Natural killer cell (primary cell): Measurements from ENCODE around the gene GALNT10. TPM values are rescaled to one million over a fixed set of nuclear protein-coding genes. Genes with fewer than 3 reads are reported as not detected.
A peak's percentile ranks its signal among the peaks of the same experiment; 100 is the strongest.

Source experiments
- ATAC-seq, 3 donors: fragments of 150-1000 bp in 2 of 3; fragments of 200-7000 bp in 1 of 3; cut with Tn5 transposase; 1 replicate in 1 of 3; 2 replicates in 2 of 3; pipeline ENCODE4 v1.10.0; 2021; ENCODE audit warnings: mild to moderate bottlenecking in 2 of 3, moderate library complexity in 2 of 3
- DNase-seq, 2 donors: peaks; one replicate each; pipeline versions ENCODE4 v3.0.0 to v3.0.0-alpha.2; 2013 to 2021; ENCODE audit warnings: mixed read lengths in 1 of 2
- H3K27ac ChIP-seq: one replicate; pipeline ENCODE4 v1.5.1; 2013; ENCODE audit warnings: mild to moderate bottlenecking, low read length
- H3K27me3 ChIP-seq: one replicate; pipeline ENCODE4 v1.6.1; 2013; ENCODE audit warnings: low read length; ENCODE audit not compliant: control insufficient read depth, insufficient read depth
- H3K36me3 ChIP-seq: one replicate; pipeline ENCODE4 v1.6.1; 2013; ENCODE audit warnings: low read length; ENCODE audit not compliant: control insufficient read depth, insufficient read depth
- H3K4me1 ChIP-seq: one replicate; pipeline ENCODE4 v1.6.1; 2013; ENCODE audit warnings: low read length; ENCODE audit not compliant: control insufficient read depth, insufficient read depth
- H3K4me3 ChIP-seq: one replicate; pipeline ENCODE4 v1.5.1; 2013; ENCODE audit warnings: low read length
- H3K9me3 ChIP-seq: one replicate; pipeline ENCODE4 v1.6.1; 2013; ENCODE audit warnings: low read length; ENCODE audit not compliant: control insufficient read depth, insufficient read depth
- H3K27ac Mint-ChIP-seq, 2 donors: one replicate each; pipeline ENCODE4 v1.8.0; 2022; ENCODE audit warnings: mild to moderate bottlenecking in 2 of 2, mixed read lengths in 2 of 2, moderate library complexity in 1 of 2
- H3K27me3 Mint-ChIP-seq, 2 donors: one replicate each; pipeline ENCODE4 v1.8.0; 2022; ENCODE audit warnings: low read depth in 2 of 2, mixed read lengths in 2 of 2
- H3K36me3 Mint-ChIP-seq: one replicate; pipeline ENCODE4 v1.8.0; 2022; ENCODE audit warnings: mixed read lengths
- H3K4me1 Mint-ChIP-seq, 2 donors: one replicate each; pipeline ENCODE4 v1.8.0; 2022; ENCODE audit warnings: mixed read lengths in 2 of 2
- H3K4me3 Mint-ChIP-seq: one replicate; pipeline ENCODE4 v1.8.0; 2022; ENCODE audit warnings: mild to moderate bottlenecking, moderate library complexity, mixed read lengths
- H3K9me3 Mint-ChIP-seq, 2 donors: one replicate each; pipeline ENCODE4 v1.8.0; 2022; ENCODE audit warnings: mixed read lengths in 2 of 2
- WGBS: methylation state at CpG from one replicate; pipeline ENCODE4 v1.1.7; 2013; ENCODE audit warnings: missing lambda C conversion rate; ENCODE audit not compliant: insufficient coverage; 5-methylcytosine and 5-hydroxymethylcytosine counted together
- intact Hi-C: fragments of 100-400 bp; cut with micrococcal nuclease; formaldehyde crosslinking; loops from one replicate; pipeline ENCODE4 v1.14.2; 2022
- total RNA-seq, 4 donors: library from RNA; stranded (reverse); fragments of 120-200 nt in 1 of 4; gene quantifications; one replicate each; pipeline versions ENCODE4 v1.2.3 to v1.2.4, GENCODE V29; 2013 to 2022
- TF ChIP-seq, protein P1 (sequence below): fragments of 200-600 bp; IDR thresholded peaks from one replicate; pipeline ENCODE4 v1.8.0; 2022; ENCODE audit warnings: antibody characterized with exemption

GALNT10 gene
- total RNA-seq, 3 donors from 2014 or later (not counting 1 experiment from before 2014, with no cell fraction given): 77.0 to 92.6 (median 77.6) TPM

DNA sequence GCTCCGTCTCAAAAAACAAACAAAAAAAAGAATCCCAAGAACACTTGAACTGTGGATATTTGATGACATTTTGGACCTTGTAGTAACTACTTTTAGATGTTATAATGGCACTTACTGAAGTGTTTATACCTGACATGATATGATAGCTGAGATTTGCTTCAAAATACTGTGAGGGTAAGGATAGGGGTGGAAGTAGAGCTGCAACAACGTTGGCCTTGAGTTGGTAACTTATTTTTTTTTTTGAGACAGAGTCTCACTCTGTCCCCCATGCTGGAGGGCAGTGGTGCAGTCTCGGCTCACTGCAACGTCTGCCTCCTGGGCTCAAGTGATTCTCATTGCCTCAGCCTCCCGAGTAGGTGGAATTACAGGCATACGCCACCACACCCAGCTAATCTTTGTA, 224.6 kb downstream of the GALNT10 start:
- Histone ChIP-seq H3K27ac (no peak overlapping the region), H3K36me3 (peaks cover 52% of the 10 kb centered on the region), H3K4me3 (no peak overlapping the region), H3K4me1 (no peaks in the 10 kb centered on the region), H3K9me3 (no peaks in the 10 kb centered on the region), H3K27me3 (no peaks in the 10 kb centered on the region)
- Mint-ChIP-seq H3K4me1 (peaks cover 6 to 15% of the 10 kb centered on the region in 2 donors), H3K36me3 (no peaks in the 10 kb centered on the region), H3K9me3 (no peaks in the 10 kb centered on the region), H3K4me3 (no peak overlapping the region), H3K27me3 (no peaks in the 10 kb centered on the region), H3K27ac (no peak overlapping the region)
- TF ChIP-seq, protein P1, sequence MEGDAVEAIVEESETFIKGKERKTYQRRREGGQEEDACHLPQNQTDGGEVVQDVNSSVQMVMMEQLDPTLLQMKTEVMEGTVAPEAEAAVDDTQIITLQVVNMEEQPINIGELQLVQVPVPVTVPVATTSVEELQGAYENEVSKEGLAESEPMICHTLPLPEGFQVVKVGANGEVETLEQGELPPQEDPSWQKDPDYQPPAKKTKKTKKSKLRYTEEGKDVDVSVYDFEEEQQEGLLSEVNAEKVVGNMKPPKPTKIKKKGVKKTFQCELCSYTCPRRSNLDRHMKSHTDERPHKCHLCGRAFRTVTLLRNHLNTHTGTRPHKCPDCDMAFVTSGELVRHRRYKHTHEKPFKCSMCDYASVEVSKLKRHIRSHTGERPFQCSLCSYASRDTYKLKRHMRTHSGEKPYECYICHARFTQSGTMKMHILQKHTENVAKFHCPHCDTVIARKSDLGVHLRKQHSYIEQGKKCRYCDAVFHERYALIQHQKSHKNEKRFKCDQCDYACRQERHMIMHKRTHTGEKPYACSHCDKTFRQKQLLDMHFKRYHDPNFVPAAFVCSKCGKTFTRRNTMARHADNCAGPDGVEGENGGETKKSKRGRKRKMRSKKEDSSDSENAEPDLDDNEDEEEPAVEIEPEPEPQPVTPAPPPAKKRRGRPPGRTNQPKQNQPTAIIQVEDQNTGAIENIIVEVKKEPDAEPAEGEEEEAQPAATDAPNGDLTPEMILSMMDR: no peak
- no peak for ATAC-seq
- DNase-seq: no peak
- WGBS: 89% methylated on average over 5 of the region's 6 CpGs
- intact Hi-C loops: no loop called here

GRCh38 chr5:154418344-154418820, 227.8 kb downstream of the GALNT10 start:
- Histone ChIP-seq H3K36me3 (peaks cover 36% of the 10 kb centered on the region), H3K4me3 (no peak overlapping the region), H3K4me1 (no peaks in the 10 kb centered on the region), H3K27ac (no peak overlapping the region), H3K27me3 (no peaks in the 10 kb centered on the region), H3K9me3 (no peaks in the 10 kb centered on the region)
- Mint-ChIP-seq H3K4me1 (peaks cover 15 to 25% of the 10 kb centered on the region in 2 donors), H3K9me3 (peaks cover 0 to 3% of the 10 kb centered on the region in 2 donors), H3K4me3 (no peak overlapping the region), H3K27ac (peak overlapping the region in 1 of 2 donors; percentile 34), H3K36me3 (no peaks in the 10 kb centered on the region), H3K27me3 (no peaks in the 10 kb centered on the region)
- TF ChIP-seq, protein P1: no peak
- DNase-seq: no peak
- intact Hi-C loops: no loop called here
- 97% methylated on average over 4 of the region's 5 CpGs for WGBS
- no peak for ATAC-seq

GRCh38 chr5:154419236-154419635, 228.7 kb downstream of the GALNT10 start:
- TF ChIP-seq, protein P1: no peak
- Mint-ChIP-seq H3K27me3 (no peaks in the 10 kb centered on the region), H3K9me3 (peaks cover 0 to 3% of the 10 kb centered on the region in 2 donors), H3K4me3 (no peak overlapping the region), H3K27ac (no peak overlapping the region), H3K36me3 (no peaks in the 10 kb centered on the region), H3K4me1 (peaks cover 23 to 28% of the 10 kb centered on the region in 2 donors)
- no peaks in the 10 kb centered on the region for H3K9me3 ChIP-seq
- DNase-seq (no peak), ATAC-seq (no peak)
- H3K36me3 ChIP-seq: peaks cover 36% of the 10 kb centered on the region
- H3K4me3 ChIP-seq: no peak overlapping the region
- WGBS: 95% methylated on average over 7 of the region's 7 CpGs
- H3K27me3 ChIP-seq: no peaks in the 10 kb centered on the region
- no peaks in the 10 kb centered on the region for H3K4me1 ChIP-seq
- intact Hi-C loops: no loop called here
- H3K27ac ChIP-seq: no peak overlapping the region

- Histone ChIP-seq H3K27ac (no peak overlapping the region), H3K36me3 (peaks cover 27% of the 10 kb centered on the region), H3K27me3 (no peaks in the 10 kb centered on the region), H3K4me1 (no peaks in the 10 kb centered on the region), H3K4me3 (no peak overlapping the region), H3K9me3 (no peaks in the 10 kb centered on the region)
- peaks cover 28 to 33% of the 10 kb centered on the region in 2 donors for H3K4me1 Mint-ChIP-seq
- intact Hi-C loops: no loop called here
- ATAC-seq (peak in 1 of 3 donors; percentile 59), DNase-seq (peak in 1 of 2 donors; percentile 46)
- H3K27ac Mint-ChIP-seq: peak overlapping the region; percentile 2 to 25
- H3K4me3 Mint-ChIP-seq: no peak overlapping the region
- 88% methylated on average over 1 of the region's 1 CpG for WGBS
- TF ChIP-seq, protein P1: no peak
- H3K27me3 Mint-ChIP-seq: no peaks in the 10 kb centered on the region
- no peaks in the 10 kb centered on the region for H3K36me3 Mint-ChIP-seq
- peaks cover 0 to 3% of the 10 kb centered on the region in 2 donors for H3K9me3 Mint-ChIP-seq
These were observed 231.3 kb downstream of the GALNT10 start for GRCh38 chr5:154421868-154422267.
